ENCODE results near the gene SKIDA1. TPM values are rescaled to one million over a fixed set of nuclear protein-coding genes. Genes with fewer than 3 reads are reported as not detected.

SKIDA1 gene
- total RNA-seq, 2 experiments from 2014 or later = 0.11 to 0.36 TPM

DNA sequence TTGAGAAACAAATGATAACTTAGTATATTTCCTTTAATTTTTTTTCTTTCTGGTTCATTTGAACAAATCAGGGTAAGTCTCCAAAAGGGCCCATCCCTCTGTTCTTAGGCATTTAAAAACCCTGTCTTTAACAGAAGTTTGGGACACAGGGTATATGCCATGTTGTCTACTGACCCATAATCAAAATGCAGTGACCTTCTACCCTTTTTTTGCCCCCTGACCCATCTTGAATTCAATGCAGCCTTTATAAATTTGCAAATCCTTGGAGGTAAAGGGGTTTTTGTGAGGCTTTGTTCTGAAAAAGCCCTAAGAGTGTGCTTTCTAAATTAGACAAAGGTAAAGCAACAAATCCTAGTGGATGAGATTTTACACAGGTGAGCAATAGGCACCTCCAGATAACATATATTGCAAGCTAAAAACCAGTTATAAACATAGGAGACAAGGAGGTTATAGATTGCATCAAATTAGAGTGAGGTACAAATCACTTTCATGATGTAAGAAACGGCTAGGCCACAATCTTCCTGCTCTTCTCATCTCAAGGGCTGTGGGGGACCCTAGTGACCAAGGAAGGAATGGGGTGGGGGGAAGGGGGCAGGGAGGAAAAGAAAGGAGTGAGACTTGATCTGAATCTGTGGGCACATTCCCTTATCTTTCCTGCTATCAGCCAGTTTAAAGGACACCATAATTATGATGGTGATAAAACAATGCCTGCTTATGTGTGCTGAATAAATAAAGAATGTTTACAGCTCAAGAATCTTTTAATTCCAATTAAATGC lies 2.7 kb downstream of the SKIDA1 start:
- TF ChIP-seq, protein P1, sequence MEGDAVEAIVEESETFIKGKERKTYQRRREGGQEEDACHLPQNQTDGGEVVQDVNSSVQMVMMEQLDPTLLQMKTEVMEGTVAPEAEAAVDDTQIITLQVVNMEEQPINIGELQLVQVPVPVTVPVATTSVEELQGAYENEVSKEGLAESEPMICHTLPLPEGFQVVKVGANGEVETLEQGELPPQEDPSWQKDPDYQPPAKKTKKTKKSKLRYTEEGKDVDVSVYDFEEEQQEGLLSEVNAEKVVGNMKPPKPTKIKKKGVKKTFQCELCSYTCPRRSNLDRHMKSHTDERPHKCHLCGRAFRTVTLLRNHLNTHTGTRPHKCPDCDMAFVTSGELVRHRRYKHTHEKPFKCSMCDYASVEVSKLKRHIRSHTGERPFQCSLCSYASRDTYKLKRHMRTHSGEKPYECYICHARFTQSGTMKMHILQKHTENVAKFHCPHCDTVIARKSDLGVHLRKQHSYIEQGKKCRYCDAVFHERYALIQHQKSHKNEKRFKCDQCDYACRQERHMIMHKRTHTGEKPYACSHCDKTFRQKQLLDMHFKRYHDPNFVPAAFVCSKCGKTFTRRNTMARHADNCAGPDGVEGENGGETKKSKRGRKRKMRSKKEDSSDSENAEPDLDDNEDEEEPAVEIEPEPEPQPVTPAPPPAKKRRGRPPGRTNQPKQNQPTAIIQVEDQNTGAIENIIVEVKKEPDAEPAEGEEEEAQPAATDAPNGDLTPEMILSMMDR (IDR thresholded peaks at IDR 0.05) = no peak
- Mint-ChIP-seq H3K4me1 (ENCODE audit: low read depth) (peaks cover 43% of the 10 kb centered on the region), H3K36me3 (ENCODE audit: low read depth) (no peaks in the 10 kb centered on the region), H3K9me3 (no peaks in the 10 kb centered on the region), H3K27me3 (peaks cover 61% of the 10 kb centered on the region), H3K4me3 (no peak overlapping the region), H3K27ac (no peak overlapping the region)
- ChIA-PET CTCF (no interaction called here), POLR2A (no interaction called here)
- intact Hi-C loops (cut with micrococcal nuclease) = no loop called here
- DNase-seq = no peak
- no peak for ATAC-seq

DNA sequence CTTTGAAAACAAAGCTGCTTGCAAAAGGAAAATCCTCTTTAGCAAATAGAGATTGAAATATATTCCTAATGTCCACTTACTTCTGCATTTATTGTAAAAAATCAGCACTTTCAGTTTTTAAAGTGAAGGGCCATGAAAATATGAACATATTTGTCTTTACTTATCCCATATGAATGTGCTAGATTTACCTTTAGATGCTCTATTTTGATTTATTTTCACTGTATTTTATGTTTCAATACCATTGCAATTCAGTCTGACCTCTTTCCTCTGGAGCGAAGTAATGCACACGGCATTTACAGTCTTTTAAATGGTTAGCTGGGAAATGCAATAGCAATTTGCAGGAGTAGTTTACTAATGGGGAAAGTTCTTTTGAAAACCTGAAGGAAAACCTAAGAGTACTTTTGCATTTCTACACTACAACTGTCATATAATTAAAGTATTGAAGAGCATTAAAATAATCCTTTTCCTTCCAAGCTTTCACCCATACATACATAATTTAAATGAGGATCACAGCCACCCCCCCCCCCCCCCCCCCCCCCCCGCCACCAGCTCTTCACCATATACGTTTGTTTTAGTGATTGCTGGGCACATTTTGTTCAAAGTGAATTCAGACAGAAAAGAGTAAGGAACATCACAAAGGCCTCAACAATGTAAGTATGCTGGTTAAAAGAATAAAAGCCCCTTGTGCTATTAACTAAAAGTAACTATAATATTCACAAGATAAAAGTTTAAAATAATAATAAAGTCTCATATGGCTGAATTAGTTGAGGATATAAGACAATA lies 3.5 kb downstream of the SKIDA1 start:
- POLR2A ChIA-PET = interaction anchor here (0.7 to 1.2 kb wide), 2 partner anchors 11 to 26 kb away, joined by 3 to 4 read pairs; partner anchors contain the start of gene MLLT10
- Mint-ChIP-seq H3K4me1 (ENCODE audit: low read depth) (peaks cover 45% of the 10 kb centered on the region), H3K27me3 (peaks cover 66% of the 10 kb centered on the region), H3K9me3 (no peaks in the 10 kb centered on the region), H3K4me3 (no peak overlapping the region), H3K27ac (no peak overlapping the region), H3K36me3 (ENCODE audit: low read depth) (no peaks in the 10 kb centered on the region)
- DNase-seq (no peak), ATAC-seq (no peak)
- TF ChIP-seq, protein P1 (IDR thresholded peaks at IDR 0.05) = no peak
- intact Hi-C loops (cut with micrococcal nuclease) = no loop called here
- CTCF ChIA-PET = interaction anchor here (2.4 kb wide), 1 partner anchor 25 kb away, joined by 17 read pairs; no protein-coding TSS in a partner anchor

- TF ChIP-seq, protein P1 (IDR thresholded peaks at IDR 0.05) = no peak
- intact Hi-C loops (cut with micrococcal nuclease) = no loop called here
- ATAC-seq = no peak
- DNase-seq = no peak
- Mint-ChIP-seq H3K27me3 (peaks cover 68% of the 10 kb centered on the region), H3K4me3 (no peak overlapping the region), H3K27ac (no peak overlapping the region), H3K36me3 (ENCODE audit: low read depth) (no peaks in the 10 kb centered on the region), H3K4me1 (ENCODE audit: low read depth) (peaks cover 43% of the 10 kb centered on the region), H3K9me3 (no peaks in the 10 kb centered on the region)
- POLR2A ChIA-PET = interaction anchor here (1.2 kb wide), 1 partner anchor 12 kb away, joined by 4 read pairs; the partner anchor contains the start of gene MLLT10
- CTCF ChIA-PET = interaction anchor here (2.4 kb wide), 1 partner anchor 24 kb away, joined by 17 read pairs; no protein-coding TSS in a partner anchor
These were observed 4.5 kb downstream of the SKIDA1 start for GRCh38 chr10:21520949-21521348.

DNA sequence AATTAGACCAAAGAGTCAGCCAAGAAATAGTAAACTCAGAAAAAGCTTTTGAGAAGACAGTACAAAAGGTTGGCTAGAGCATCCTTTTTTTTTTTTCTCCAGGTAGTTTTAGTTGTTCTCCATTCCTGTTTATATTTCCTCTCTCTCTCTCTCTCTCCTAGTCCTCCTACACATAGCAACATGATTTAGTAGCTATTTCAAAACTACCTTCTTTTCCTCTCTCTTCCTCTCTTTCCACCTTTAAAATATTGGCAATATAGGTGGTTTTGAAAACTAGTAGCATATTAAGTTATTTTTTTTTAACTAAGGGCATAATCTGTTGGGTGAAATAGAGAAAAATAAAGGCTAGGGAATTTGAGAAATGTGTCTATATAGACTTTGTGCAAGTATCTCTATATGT lies 5.0 kb downstream of the SKIDA1 start:
- DNase-seq = no peak
- Mint-ChIP-seq H3K27me3 (peaks cover 72% of the 10 kb centered on the region), H3K27ac (no peak overlapping the region), H3K4me3 (peak overlapping the region; percentile 80), H3K4me1 (ENCODE audit: low read depth) (peaks cover 43% of the 10 kb centered on the region), H3K36me3 (ENCODE audit: low read depth) (no peaks in the 10 kb centered on the region), H3K9me3 (no peaks in the 10 kb centered on the region)
- ATAC-seq = no peak
- intact Hi-C loops (cut with micrococcal nuclease) = no loop called here
- ChIA-PET POLR2A (interaction anchor here (0.7 to 1.0 kb wide), 2 partner anchors 13 to 102 kb away, joined by 3 read pairs; partner anchors contain the start of gene MLLT10), CTCF (interaction anchor here (2.4 kb wide), 1 partner anchor 24 kb away, joined by 17 read pairs; no protein-coding TSS in a partner anchor)
- TF ChIP-seq, protein P1 (IDR thresholded peaks at IDR 0.05) = no peak
